ENCODE results near the gene TNF. TPM values are rescaled to one million over a fixed set of nuclear protein-coding genes. Genes with fewer than 3 reads are reported as not detected.
A peak's percentile ranks its signal among the peaks of the same experiment; 100 is the strongest.

Gene TNF
- total and polyA plus RNA-seq, 2 donors (not counting 3 experiments of a cell fraction or from before 2014, with no cell fraction given): not detected

GRCh38 chr6:31558318-31558625 lies 17.1 kb upstream of the TNF start:
- no peak overlapping the region for H3K9ac ChIP-seq (replicated peaks; ENCODE audit: extremely low read depth, insufficient read depth, low read length)
- no peak overlapping the region for H3K4me3 ChIP-seq (replicated peaks in 1 of 3; ENCODE audit: insufficient read depth in 1 of 3, low read depth in 1 of 3, low read length in 3 of 3)
- no peak overlapping the region for H2AFZ ChIP-seq (ENCODE audit: low read depth, low read length)
- peaks cover 61% of the 10 kb centered on the region for H3K4me1 ChIP-seq (ENCODE audit: control insufficient read depth, extremely low read depth, insufficient read depth, low read length)
- no peaks in the 10 kb centered on the region for H4K20me1 ChIP-seq (replicated peaks; ENCODE audit: control insufficient read depth, extremely low read depth, insufficient read depth, low read length)
- TF ChIP-seq GATA2 (IDR thresholded peaks at IDR 0.05; ENCODE audit: insufficient read depth, insufficient read length, low read depth, low read length): no peak
- TF ChIP-seq JUN (IDR thresholded peaks at IDR 0.05; ENCODE audit: borderline replicate concordance, insufficient read depth, insufficient read length, low read depth): no peak
- no peak for TF ChIP-seq EZH2 (IDR thresholded peaks at IDR 0.05; ENCODE audit: borderline replicate concordance, low read depth, low read length, severe bottlenecking)
- TF ChIP-seq, protein P1, sequence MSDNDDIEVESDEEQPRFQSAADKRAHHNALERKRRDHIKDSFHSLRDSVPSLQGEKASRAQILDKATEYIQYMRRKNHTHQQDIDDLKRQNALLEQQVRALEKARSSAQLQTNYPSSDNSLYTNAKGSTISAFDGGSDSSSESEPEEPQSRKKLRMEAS (IDR thresholded peaks at IDR 0.05; ENCODE audit: insufficient read depth, insufficient read length): no peak
- no peak for TF ChIP-seq MYC (IDR thresholded peaks at IDR 0.05; ENCODE audit: low read depth, low read length)
- no peak for TF ChIP-seq FOS (IDR thresholded peaks at IDR 0.05; ENCODE audit: borderline replicate concordance, insufficient read depth, low read length)
- no peak for TF ChIP-seq POLR2AphosphoS5 (IDR thresholded peaks at IDR 0.05; ENCODE audit: insufficient read depth, low read depth, low read length)
- no peak for TF ChIP-seq CTCF (IDR thresholded peaks at IDR 0.05; ENCODE audit: extremely low read depth in 1 of 2, insufficient read depth in 1 of 2, low read depth in 1 of 2, low read length in 2 of 2)
- no peak for TF ChIP-seq POLR2A (IDR thresholded peaks at IDR 0.05; ENCODE audit: low read depth, low read length)
- peaks cover 2 to 10% of the 10 kb centered on the region in 2 experiments for H3K36me3 ChIP-seq (ENCODE audit: control insufficient read depth in 2 of 2, extremely low read depth in 1 of 2, insufficient read depth in 2 of 2, low read length in 2 of 2)
- ChIA-PET POLR2A (no interaction called here), CTCF (interaction anchor here (31.0 kb wide), 1 partner anchor 30 kb away, joined by 1517 read pairs; the partner anchor contains the start of genes LST1, LTB, NCR3 and TNF)
- FAIRE-seq (no peak), DNase-seq (ENCODE audit: low read depth, low spot score) (no peak)
- no peaks in the 10 kb centered on the region for H3K9me1 ChIP-seq (replicated peaks; ENCODE audit: control insufficient read depth, extremely low read depth, insufficient read depth, low read length)
- no peaks in the 10 kb centered on the region for H3K27me3 ChIP-seq (ENCODE audit: control insufficient read depth in 2 of 2, insufficient read depth in 2 of 2, low read length in 2 of 2)
- peaks cover 7% of the 10 kb centered on the region for H3K79me2 ChIP-seq (ENCODE audit: control insufficient read depth, insufficient read depth, low read length)
- BruUV-seq (replicated peaks): no TSS peak
- intact Hi-C loops (cut with micrococcal nuclease) (no loop called here), dilution Hi-C loops (cut with MboI; ENCODE audit: extremely low pct_ligation_motif_present, low sequenced_read_pairs) (no loop called here)
- H3K4me2 ChIP-seq (ENCODE audit: insufficient read depth, low read length): no peak overlapping the region
- peak overlapping the region; percentile 98 for H3K27ac ChIP-seq (ENCODE audit: insufficient read depth, low read depth, low read length)
- no peaks in the 10 kb centered on the region for H3K9me3 ChIP-seq (replicated peaks; ENCODE audit: control insufficient read depth, insufficient read depth, low read length)

Data from endothelial cell of umbilical vein (primary cell).